ENCODE results near the gene SPATA32. TPM values are rescaled to one million over a fixed set of nuclear protein-coding genes. Genes with fewer than 3 reads are reported as not detected.

SPATA32 gene
- total RNA-seq, 1 experiment from 2014 or later = 0.81 TPM

GRCh38 chr17:45307290-45308015, 45.6 kb upstream of the SPATA32 start:
- Histone ChIP-seq H3K4me2 (ENCODE audit: insufficient read depth, insufficient read length, low read length) (no peak overlapping the region), H3K79me2 (ENCODE audit: insufficient read depth, low read length) (peaks cover 2% of the 10 kb centered on the region; the same call in 1 of the 2 replicates), H3K27ac (ENCODE audit: insufficient read length, low read depth, low read length) (no peak overlapping the region), H2BK20ac (ENCODE audit: low read depth, low read length, poor library complexity, severe bottlenecking) (no peak overlapping the region), H2AK5ac (ENCODE audit: insufficient read length, low read length) (no peak overlapping the region), H3K79me1 (ENCODE audit: insufficient read depth, low read depth, low read length, poor library complexity, severe bottlenecking) (no peaks in the 10 kb centered on the region), H3K18ac (ENCODE audit: insufficient read length, low read depth, low read length) (no peak overlapping the region), H2BK15ac (ENCODE audit: low read depth, low read length) (no peak overlapping the region), H3T11ph (ENCODE audit: low read length) (no peak overlapping the region), H2BK12ac (ENCODE audit: insufficient read length, low read depth, low read length) (no peak overlapping the region), H3K56ac (ENCODE audit: insufficient read length, low read depth, low read length) (no peak overlapping the region), H3K23ac (ENCODE audit: insufficient read length, low read depth, low read length) (no peak overlapping the region), H4K5ac (ENCODE audit: insufficient read length, low read depth, low read length) (no peak overlapping the region), H4K20me1 (ENCODE audit: control insufficient read depth, insufficient read depth, insufficient read length) (no peaks in the 10 kb centered on the region), H2BK5ac (ENCODE audit: insufficient read length, low read length) (no peak overlapping the region), H3K23me2 (ENCODE audit: insufficient read length, low read depth, low read length, poor library complexity, severe bottlenecking) (peaks cover 2% of the 10 kb centered on the region), H3K9ac (ENCODE audit: extremely low read depth, insufficient read length, low read length) (no peak overlapping the region), H3K4me1 (ENCODE audit: insufficient read depth, low read length) (no peaks in the 10 kb centered on the region), H3K14ac (ENCODE audit: insufficient read depth, low read length) (no peak overlapping the region), H2AFZ (ENCODE audit: low read length) (no peak overlapping the region), H3K4ac (ENCODE audit: low read depth, low read length) (no peak overlapping the region), H3K27me3 (ENCODE audit: insufficient read depth, low read length) (no peaks in the 10 kb centered on the region), H3K9me3 (ENCODE audit: control insufficient read depth, low read depth, low read length) (no peaks in the 10 kb centered on the region), H4K8ac (replicated peaks; ENCODE audit: insufficient read length, low read depth, low read length) (no peak overlapping the region), H4K91ac (ENCODE audit: insufficient read length, low read depth, low read length) (no peak overlapping the region), H2BK120ac (ENCODE audit: low read depth, low read length, poor library complexity, severe bottlenecking) (no peak overlapping the region)
- no peak for DNase-seq
- Mint-ChIP-seq H3K36me3 (ENCODE audit: insufficient read depth in 1 of 3, low read depth in 3 of 3) (peaks cover 0 to 8% (median 3%) of the 10 kb centered on the region in 3 experiments; a peak in 4 of 7 replicates), H3K27ac (no peak overlapping the region), H3K27me3 (ENCODE audit: low read depth) (no peaks in the 10 kb centered on the region), H3K9me3 (no peaks in the 10 kb centered on the region), H3K4me3 (no peak overlapping the region), H3K4me1 (peaks cover 21% of the 10 kb centered on the region in 2 experiments)
- no peak for TF ChIP-seq CTCF (conservative IDR thresholded peaks at IDR 0.05)
- no CpG with 5 or more reads among the region's 9 CpGs for WGBS (ENCODE audit: extremely low coverage, insufficient read length, low lambda C conversion rate)
